K562 (cell line): ENCODE results near the gene RNGTT. TPM values are rescaled to one million over a fixed set of nuclear protein-coding genes. Genes with fewer than 3 reads are reported as not detected.

Experiments
- ARID4B ChIP-seq: sonication (generic); formaldehyde crosslinking; IDR thresholded peaks from 2 replicates; pipeline ENCODE4 v1.8.0; 2022; ENCODE audit warnings: mild to moderate bottlenecking, missing genetic modification reagents
- FOS ChIP-seq: IDR thresholded peaks from 3 replicates; pipeline ENCODE4 v1.6.1; 2011; ENCODE audit not compliant: insufficient read length; ENCODE audit errors: extremely low read depth
- JUND ChIP-seq, 2 experiments: IDR thresholded peaks; 2 replicates in 1 of 2; 3 replicates in 1 of 2; pipeline ENCODE4 v1.6.1; 2011; ENCODE audit warnings: borderline replicate concordance in 2 of 2, low read depth in 2 of 2, low read length in 2 of 2, improper control_type of control experiment in 1 of 2, missing biosample characterization in 1 of 2, missing genetic modification characterization in 1 of 2, missing genetic modification reagents in 1 of 2
- MCM2 ChIP-seq: fragments of 450-650 bp; IDR thresholded peaks from 2 replicates; pipeline ENCODE4 v1.6.1; 2017; ENCODE audit warnings: low read depth, mild to moderate bottlenecking
- NCOA1 ChIP-seq: fragments of 450-650 bp; IDR thresholded peaks from 2 replicates; pipeline ENCODE4 v1.6.1; 2016; ENCODE audit warnings: low read depth
- ZNF165 ChIP-seq: fragments of 250-450 bp; sonication (Bioruptor Pico); IDR thresholded peaks from 2 replicates; pipeline ENCODE4 v1.4.0; 2020; ENCODE audit warnings: borderline replicate concordance
- polyA plus RNA-seq, 8 experiments: library from polyadenylated mRNA; depleted of rRNA in 4 of 8; stranded (reverse) in 5 of 8; unstranded in 3 of 8; fragments of >200 nt; fragmentation: Nextera tagmentation in 2 of 8; fragmentation: Illumina TruSeq in 1 of 8; extraction: Ambion mirVana in 2 of 8; extraction: Trizol in 1 of 8; gene quantifications; 2 replicates each; pipeline versions ENCODE4 v1.2.1 to v1.2.3, GENCODE V29; 2011 to 2014; ENCODE audit warnings: inconsistent platforms in 1 of 8, missing spikeins in 1 of 8
- total RNA-seq, 7 experiments: library from RNA; depleted of rRNA in 6 of 7; stranded (reverse); fragments of >200 nt in 6 of 7; fragmentation: Illumina TruSeq in 2 of 7; extraction: Trizol in 2 of 7; gene quantifications; 2 replicates each; pipeline versions ENCODE4 v1.2.1 to v1.2.3, GENCODE V29; 2011 to 2021; ENCODE audit warnings: low replicate concordance in 1 of 7
- TF ChIP-seq, protein P1 (sequence below), 2 experiments: fragments of 450-650 bp; formaldehyde crosslinking in 1 of 2; IDR thresholded peaks; 2 replicates each; pipeline versions ENCODE4 v1.4.0 to v1.6.1; 2014 to 2020; ENCODE audit warnings: mild to moderate bottlenecking in 2 of 2, borderline replicate concordance in 1 of 2, low read depth in 1 of 2
- TF ChIP-seq, protein P2 (sequence below): fragments of 250-450 bp; sonication (Bioruptor Pico); IDR thresholded peaks from 2 replicates; pipeline ENCODE4 v1.8.0; 2021; ENCODE audit warnings: mild to moderate bottlenecking, moderate library complexity

Gene RNGTT
- total and polyA plus RNA-seq, 9 of the 15 experiments (the other 6 are each of a cell fraction or from before 2014, with no cell fraction given) = 6.1 to 31.7 (median 19.5) TPM

DNA sequence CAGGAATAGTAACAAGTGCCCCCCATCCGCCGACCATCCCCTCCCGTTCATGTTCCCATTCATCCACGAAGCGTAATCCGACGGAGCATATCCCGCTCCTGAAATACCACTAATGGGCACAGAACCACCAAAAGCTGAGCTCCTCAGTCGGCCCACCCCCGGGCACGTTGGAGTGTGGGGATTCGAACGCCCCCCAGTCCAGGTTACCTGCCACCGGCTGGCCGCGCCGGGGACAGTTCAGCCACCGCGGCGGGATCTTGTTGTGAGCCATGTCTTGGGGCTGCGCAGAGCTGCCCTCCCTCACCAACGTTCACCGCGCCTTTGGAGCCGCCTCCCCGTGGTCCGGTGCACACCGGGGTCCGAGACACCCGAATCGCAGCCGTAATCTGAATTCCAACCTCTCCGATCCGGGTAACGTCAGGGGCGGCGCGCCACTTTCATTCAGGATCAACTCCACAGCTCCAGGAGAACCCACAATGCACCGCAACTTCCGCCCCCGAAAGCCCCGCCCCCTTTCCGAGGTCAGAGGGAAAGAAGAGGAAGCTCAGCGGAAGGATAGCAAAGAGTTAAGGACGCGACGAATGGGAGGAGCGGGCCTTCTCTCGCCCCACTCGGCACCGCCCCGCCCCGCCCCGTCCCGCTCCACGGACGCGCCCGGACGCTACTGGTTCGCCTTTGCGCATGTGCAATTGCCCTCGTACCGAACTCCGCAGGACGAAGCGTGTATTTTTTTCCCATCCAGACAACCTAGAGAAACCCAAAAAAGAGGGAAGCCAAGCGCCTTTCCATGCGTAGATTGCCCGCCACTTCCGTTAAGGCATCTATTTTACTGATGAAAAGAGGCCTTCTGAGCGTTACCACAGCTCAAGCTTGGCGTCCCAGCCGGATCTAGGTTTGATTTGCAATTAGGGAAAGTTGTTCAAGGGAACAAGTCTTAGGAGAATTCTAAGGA is at the start of gene RNGTT (continued):
- peak; percentile 65; the same call in 1 of the 2 replicates for TF ChIP-seq ARID4B (CRISPR knock-in tag)
- 0 out of 2 replicates have a peak, but pooled peaks have one; percentile 1 for TF ChIP-seq NCOA1
- TF ChIP-seq MCM2 = no peak
- TF ChIP-seq ZNF165 (CRISPR knock-in tag) = 0 out of 2 replicates have a peak, but pooled peaks have one; percentile 19
- TF ChIP-seq, protein P1, sequence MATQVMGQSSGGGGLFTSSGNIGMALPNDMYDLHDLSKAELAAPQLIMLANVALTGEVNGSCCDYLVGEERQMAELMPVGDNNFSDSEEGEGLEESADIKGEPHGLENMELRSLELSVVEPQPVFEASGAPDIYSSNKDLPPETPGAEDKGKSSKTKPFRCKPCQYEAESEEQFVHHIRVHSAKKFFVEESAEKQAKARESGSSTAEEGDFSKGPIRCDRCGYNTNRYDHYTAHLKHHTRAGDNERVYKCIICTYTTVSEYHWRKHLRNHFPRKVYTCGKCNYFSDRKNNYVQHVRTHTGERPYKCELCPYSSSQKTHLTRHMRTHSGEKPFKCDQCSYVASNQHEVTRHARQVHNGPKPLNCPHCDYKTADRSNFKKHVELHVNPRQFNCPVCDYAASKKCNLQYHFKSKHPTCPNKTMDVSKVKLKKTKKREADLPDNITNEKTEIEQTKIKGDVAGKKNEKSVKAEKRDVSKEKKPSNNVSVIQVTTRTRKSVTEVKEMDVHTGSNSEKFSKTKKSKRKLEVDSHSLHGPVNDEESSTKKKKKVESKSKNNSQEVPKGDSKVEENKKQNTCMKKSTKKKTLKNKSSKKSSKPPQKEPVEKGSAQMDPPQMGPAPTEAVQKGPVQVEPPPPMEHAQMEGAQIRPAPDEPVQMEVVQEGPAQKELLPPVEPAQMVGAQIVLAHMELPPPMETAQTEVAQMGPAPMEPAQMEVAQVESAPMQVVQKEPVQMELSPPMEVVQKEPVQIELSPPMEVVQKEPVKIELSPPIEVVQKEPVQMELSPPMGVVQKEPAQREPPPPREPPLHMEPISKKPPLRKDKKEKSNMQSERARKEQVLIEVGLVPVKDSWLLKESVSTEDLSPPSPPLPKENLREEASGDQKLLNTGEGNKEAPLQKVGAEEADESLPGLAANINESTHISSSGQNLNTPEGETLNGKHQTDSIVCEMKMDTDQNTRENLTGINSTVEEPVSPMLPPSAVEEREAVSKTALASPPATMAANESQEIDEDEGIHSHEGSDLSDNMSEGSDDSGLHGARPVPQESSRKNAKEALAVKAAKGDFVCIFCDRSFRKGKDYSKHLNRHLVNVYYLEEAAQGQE (IDR thresholded peaks at IDR 0.05; ENCODE audit: borderline replicate concordance) = no peak
- TF ChIP-seq, protein P1 (CRISPR knock-in tag; IDR thresholded peaks at IDR 0.05; ENCODE audit: low read depth) = 0 out of 2 replicates have a peak, but pooled peaks have one; percentile 42
- no peak for TF ChIP-seq FOS
- TF ChIP-seq JUND (IDR thresholded peaks at IDR 0.05; ENCODE audit: borderline replicate concordance, low read depth, low read length) = 0 out of 2 replicates have a peak, but pooled peaks have one; percentile 14
- no peak; the same call in 2 of the 3 replicates for TF ChIP-seq JUND (tag; IDR thresholded peaks at IDR 0.05; ENCODE audit: borderline replicate concordance, low read depth, low read length)
- TF ChIP-seq, protein P2, sequence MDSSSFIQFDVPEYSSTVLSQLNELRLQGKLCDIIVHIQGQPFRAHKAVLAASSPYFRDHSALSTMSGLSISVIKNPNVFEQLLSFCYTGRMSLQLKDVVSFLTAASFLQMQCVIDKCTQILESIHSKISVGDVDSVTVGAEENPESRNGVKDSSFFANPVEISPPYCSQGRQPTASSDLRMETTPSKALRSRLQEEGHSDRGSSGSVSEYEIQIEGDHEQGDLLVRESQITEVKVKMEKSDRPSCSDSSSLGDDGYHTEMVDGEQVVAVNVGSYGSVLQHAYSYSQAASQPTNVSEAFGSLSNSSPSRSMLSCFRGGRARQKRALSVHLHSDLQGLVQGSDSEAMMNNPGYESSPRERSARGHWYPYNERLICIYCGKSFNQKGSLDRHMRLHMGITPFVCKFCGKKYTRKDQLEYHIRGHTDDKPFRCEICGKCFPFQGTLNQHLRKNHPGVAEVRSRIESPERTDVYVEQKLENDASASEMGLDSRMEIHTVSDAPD (CRISPR knock-in tag) = no peak
